ENCODE data around the gene RYR2.

- TF ChIP-seq CTCF (IDR thresholded peaks at IDR 0.05; ENCODE audit: low read depth, low read length) (no peak), EZH2phosphoT487 (IDR thresholded peaks at IDR 0.05; ENCODE audit: low read depth) (no peak)
Observed at GRCh38 chr1:237804516-237804915, 762.5 kb downstream of the RYR2 start.

Measured in OCI-LY3 (cell line).